Testis (tissue), 5 donors: ENCODE measurements around the gene TTL. TPM values are rescaled to one million over a fixed set of nuclear protein-coding genes. Genes with fewer than 3 reads are reported as not detected.
"Not testable (repeated sequence)": the region's sequence is repeated elsewhere in the genome, so short reads cannot be mapped to it uniquely, and the experiment has no call there.

Experiments used
- DNase-seq: peaks from one replicate; pipeline ENCODE4 v3.0.0-alpha.2; 2019
- H3K27ac ChIP-seq, 2 donors: fragments of 200-600 bp; sonication (generic); one replicate each; pipeline ENCODE4 v1.5.1; 2019
- H3K27me3 ChIP-seq: fragments of 200-600 bp; sonication (generic); one replicate; pipeline ENCODE4 v1.5.1; 2019
- H3K36me3 ChIP-seq: fragments of 200-600 bp; sonication (generic); one replicate; pipeline ENCODE4 v1.5.1; 2017; ENCODE audit warnings: low read depth; ENCODE audit errors: missing control alignments
- H3K4me1 ChIP-seq: fragments of 200-600 bp; sonication (generic); one replicate; pipeline ENCODE4 v1.5.1; 2019
- H3K4me3 ChIP-seq, 2 donors: fragments of 200-600 bp; sonication (generic); one replicate each; pipeline ENCODE4 v1.5.1; 2017 to 2019
- H3K9me3 ChIP-seq: fragments of 200-600 bp; sonication (generic); one replicate; pipeline ENCODE4 v1.5.1; 2017
- POLR2A ChIP-seq: fragments of 450-650 bp; IDR thresholded peaks from one replicate; pipeline ENCODE4 v1.6.1; 2017; ENCODE audit warnings: antibody characterized with exemption, mild to moderate bottlenecking, moderate library complexity
- WGBS, 2 donors: methylation state at CpG; one replicate each; pipeline ENCODE4 v1.1.5; 2018; 5-methylcytosine and 5-hydroxymethylcytosine counted together
- intact Hi-C: fragments of 100-400 bp; cut with DNase I; formaldehyde crosslinking; loops from one replicate; pipeline ENCODE4 v1.15.1; 2023; ENCODE audit warnings: low total_unique reads
- long read RNA-seq, 2 donors: transcript quantifications; one replicate each; lab custom pipeline, GENCODE V29; 2026
- polyA plus RNA-seq: library from polyadenylated mRNA; stranded (reverse); fragments of 350-450 nt; fragmentation: Illumina TruSeq; extraction: RNeasy Lipid Tissue Mini Kit (QIAGEN cat#74804); gene quantifications from one replicate; pipeline ENCODE4 v1.2.3, GENCODE V29; 2014; ENCODE audit warnings: low read depth, low replicate concordance; ENCODE audit not compliant: insufficient read depth
- total RNA-seq, 2 donors: library from RNA; depleted of rRNA; stranded (reverse); fragments of >200 nt; gene quantifications; one replicate each; pipeline ENCODE4 v1.2.3, GENCODE V29; 2016
- TF ChIP-seq, protein P1 (sequence below), 3 experiments: fragments of 450-650 bp in 2 of 3; fragments of 200-600 bp in 1 of 3; sonication (generic) in 1 of 3; IDR thresholded peaks; one replicate each; pipeline ENCODE4 v1.5.1; 2016 to 2019; ENCODE audit warnings: antibody characterized with exemption in 3 of 3, mild to moderate bottlenecking in 2 of 3, moderate library complexity in 1 of 3

The TTL gene
- total RNA-seq (10 to 100 TPM; 11.4 to 14.3 TPM), polyA plus RNA-seq (12.2 TPM)
- long read RNA-seq, donor 1, full-length matches to known transcripts, result 7 of 7 reads
- long read RNA-seq, donor 1, partial matches to known transcripts, result 0 of 7 reads
- long read RNA-seq, donor 1, other reads (novel, unspliced or antisense), result 0 of 7 reads
- long read RNA-seq, donor 2, full-length matches to known transcripts, result 3 of 3 reads
- long read RNA-seq, donor 2, partial matches to known transcripts, result 0 of 3 reads
- long read RNA-seq, donor 2, other reads (novel, unspliced or antisense), result 0 of 3 reads

DNA sequence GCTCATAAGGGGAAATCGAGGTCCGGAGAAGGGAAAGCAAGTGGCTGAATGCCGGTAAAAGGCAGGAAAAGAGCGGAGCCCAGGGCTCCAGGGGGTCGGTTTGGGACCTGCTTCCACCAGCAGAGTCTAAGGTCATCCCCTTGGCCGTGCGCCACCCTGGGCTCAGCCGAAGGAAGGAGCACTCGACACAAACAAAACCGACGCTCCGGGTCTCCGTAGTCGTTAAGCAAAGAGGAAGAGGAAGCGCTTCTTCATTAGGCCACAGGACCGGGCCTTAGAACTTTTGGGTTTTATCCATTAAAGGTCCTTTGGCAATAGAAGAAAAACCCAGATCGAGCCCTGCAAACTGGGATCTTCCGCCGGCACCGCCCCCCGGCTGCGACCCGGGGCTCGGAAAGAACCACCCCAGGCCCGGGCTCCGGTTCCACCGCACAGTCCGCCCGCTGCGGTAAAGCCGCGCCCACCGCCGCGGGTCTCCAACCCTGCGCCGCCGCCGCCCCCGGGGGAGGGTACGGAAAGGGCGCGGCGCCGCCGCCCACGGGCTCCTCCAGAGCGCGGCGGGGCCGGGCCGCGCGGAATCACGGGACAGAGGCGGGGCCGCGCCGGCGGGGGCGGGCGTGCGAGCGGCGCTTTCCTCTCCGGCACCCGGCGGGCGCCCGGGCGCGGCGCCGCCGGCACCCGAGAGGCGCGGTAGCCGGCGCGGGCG lies at the start of gene TTL:
TSS of gene TTL (plus strand) at position 629 of the 706 bp plus-strand sequence. CDS start 189 bp downstream, outside the sequence.
- intact Hi-C loops, result no loop called here
- 0 to 1% methylated on average over 15 to 46 of the region's 82 CpGs for WGBS, 2 donors

DNA sequence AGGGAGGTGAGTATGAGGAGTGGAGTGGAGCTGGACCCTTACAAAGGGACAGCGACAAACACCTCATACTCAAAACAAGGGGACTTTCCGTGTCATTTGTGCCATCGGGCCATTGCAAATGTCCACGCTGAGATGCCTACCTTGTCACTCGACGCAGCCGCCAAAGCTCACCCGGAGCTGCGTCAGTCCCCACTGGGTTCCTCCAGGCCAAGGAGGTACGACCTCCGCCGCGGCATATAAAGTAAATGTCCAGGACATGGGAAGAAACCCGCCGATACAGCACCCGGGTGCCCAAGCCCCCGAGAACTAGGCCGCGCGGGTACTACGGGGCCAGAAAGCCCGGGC lies 49.6 kb upstream of the TTL start:
- not testable (repeated sequence) for H3K9me3 ChIP-seq, H3K27me3 ChIP-seq, DNase-seq, H3K36me3 ChIP-seq, H3K4me1 ChIP-seq
- 25 to 37% methylated on average over 9 to 21 of the region's 22 CpGs for WGBS, 2 donors
- intact Hi-C loops, result loop anchor here (10.0 kb wide), 1 partner anchor 168 kb away; no protein-coding TSS in a partner anchor
- Histone ChIP-seq H3K27ac (peak overlapping the region; percentile 63 to 87), H3K4me3 (peak overlapping the region; percentile 57 to 62)

More for the DNA sequence above, at the start of gene TTL:
- Histone ChIP-seq H3K4me3 (peak within 1 kb of the TSS; percentile 75 to 90), H3K4me1 (peaks cover 7% of the 10 kb centered on the region), H3K27me3 (no peaks in the 10 kb centered on the region), H3K9me3 (no peaks in the 10 kb centered on the region), H3K36me3 (no peaks in the 10 kb centered on the region), H3K27ac (peak within 1 kb of the TSS; percentile 86 to 87)
- TF ChIP-seq, protein P1, sequence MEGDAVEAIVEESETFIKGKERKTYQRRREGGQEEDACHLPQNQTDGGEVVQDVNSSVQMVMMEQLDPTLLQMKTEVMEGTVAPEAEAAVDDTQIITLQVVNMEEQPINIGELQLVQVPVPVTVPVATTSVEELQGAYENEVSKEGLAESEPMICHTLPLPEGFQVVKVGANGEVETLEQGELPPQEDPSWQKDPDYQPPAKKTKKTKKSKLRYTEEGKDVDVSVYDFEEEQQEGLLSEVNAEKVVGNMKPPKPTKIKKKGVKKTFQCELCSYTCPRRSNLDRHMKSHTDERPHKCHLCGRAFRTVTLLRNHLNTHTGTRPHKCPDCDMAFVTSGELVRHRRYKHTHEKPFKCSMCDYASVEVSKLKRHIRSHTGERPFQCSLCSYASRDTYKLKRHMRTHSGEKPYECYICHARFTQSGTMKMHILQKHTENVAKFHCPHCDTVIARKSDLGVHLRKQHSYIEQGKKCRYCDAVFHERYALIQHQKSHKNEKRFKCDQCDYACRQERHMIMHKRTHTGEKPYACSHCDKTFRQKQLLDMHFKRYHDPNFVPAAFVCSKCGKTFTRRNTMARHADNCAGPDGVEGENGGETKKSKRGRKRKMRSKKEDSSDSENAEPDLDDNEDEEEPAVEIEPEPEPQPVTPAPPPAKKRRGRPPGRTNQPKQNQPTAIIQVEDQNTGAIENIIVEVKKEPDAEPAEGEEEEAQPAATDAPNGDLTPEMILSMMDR (IDR thresholded peaks at IDR 0.05), result no peak
- no peak for TF ChIP-seq POLR2A
- peak; percentile 77 for DNase-seq

DNA sequence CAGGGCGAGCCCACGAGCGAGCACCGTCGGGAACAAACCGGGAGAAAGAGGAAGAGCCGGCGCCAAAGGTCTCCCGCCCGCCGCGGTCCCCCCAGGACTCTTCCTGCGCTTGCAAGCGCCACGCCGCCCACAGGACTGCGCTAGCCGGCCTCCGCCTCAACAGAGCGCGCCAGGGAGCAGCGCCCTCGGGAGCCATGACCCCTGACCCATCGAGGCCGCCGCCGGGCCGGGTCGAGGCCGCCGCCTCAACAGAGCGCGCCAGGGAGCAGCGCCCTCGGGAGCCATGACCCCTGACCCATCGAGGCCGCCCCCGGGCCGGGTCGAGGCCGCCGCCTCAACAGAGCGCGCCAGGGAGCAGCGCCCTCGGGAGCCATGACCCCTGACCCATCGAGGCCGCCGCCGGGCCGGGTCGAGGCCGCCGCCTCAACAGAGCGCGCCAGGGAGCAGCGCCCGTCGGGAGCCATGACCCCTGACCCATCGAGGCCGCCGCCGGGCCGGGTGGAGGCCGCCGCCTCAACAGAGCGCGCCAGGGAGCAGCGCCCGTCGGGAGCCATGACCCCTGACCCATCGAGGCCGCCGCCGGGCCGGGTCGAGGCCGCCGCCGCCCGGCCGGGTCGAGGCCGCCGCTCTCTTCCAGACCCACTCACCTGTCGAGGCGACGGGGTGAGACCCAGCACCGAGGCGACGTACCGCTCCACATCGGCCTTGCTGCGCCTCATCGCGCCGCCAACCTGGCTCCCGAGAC lies 49.0 kb upstream of the TTL start:
- not testable (repeated sequence) for H3K27me3 ChIP-seq, H3K9me3 ChIP-seq, H3K36me3 ChIP-seq, H3K4me1 ChIP-seq
- Histone ChIP-seq H3K4me3 (peak overlapping the region; percentile 57 to 62), H3K27ac (peak overlapping the region; percentile 63 to 87)
- DNase-seq, result peak; percentile 25
- 17% methylated on average over 24 of the region's 98 CpGs; no CpG with 5 or more reads in 1 of the 2 donors for WGBS, 2 donors
- intact Hi-C loops, result loop anchor here (10.0 kb wide), 1 partner anchor 168 kb away; no protein-coding TSS in a partner anchor

DNA sequence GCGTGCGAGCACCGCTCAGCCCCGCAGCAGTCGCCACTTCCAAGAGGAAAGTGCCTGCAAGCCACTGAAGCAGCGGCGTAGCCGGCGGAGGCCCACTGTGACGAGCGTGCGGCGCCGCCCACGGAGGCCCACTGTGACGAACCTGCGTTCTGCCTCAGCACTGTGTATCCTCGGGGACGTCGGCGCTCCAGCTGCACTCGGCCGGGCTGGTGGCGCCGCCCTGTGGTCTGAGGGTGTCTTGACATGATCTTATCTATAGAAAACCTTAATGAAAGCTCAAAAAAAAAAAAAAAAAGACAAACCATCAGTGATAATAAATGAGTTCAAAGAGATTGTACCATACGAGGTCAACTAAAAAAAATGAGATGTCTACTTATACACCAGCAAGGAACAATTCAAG lies 48.5 kb upstream of the TTL start, which contains the start of gene RGPD8:
TSS of gene RGPD8 (minus strand) at position 166 of the 400 bp plus-strand sequence. CDS start 192 bp downstream, outside the sequence.
- Histone ChIP-seq H3K4me3 (peak within 1 kb of the TSS; percentile 57 to 62), H3K27ac (peak within 1 kb of the TSS; percentile 63 to 87)
- DNase-seq, result peak; percentile 94
- intact Hi-C loops, result loop anchor here (10.0 kb wide), 1 partner anchor 169 kb away; no protein-coding TSS in a partner anchor
- H3K36me3 ChIP-seq, H3K27me3 ChIP-seq, H3K9me3 ChIP-seq, H3K4me1 ChIP-seq: not testable (repeated sequence)
- TF ChIP-seq, protein P1 (IDR thresholded peaks at IDR 0.05), result peak; percentile 4 to 47 (median 47)
- 0 to 1% methylated on average over 2 to 10 of the region's 26 CpGs for WGBS, 2 donors

DNA sequence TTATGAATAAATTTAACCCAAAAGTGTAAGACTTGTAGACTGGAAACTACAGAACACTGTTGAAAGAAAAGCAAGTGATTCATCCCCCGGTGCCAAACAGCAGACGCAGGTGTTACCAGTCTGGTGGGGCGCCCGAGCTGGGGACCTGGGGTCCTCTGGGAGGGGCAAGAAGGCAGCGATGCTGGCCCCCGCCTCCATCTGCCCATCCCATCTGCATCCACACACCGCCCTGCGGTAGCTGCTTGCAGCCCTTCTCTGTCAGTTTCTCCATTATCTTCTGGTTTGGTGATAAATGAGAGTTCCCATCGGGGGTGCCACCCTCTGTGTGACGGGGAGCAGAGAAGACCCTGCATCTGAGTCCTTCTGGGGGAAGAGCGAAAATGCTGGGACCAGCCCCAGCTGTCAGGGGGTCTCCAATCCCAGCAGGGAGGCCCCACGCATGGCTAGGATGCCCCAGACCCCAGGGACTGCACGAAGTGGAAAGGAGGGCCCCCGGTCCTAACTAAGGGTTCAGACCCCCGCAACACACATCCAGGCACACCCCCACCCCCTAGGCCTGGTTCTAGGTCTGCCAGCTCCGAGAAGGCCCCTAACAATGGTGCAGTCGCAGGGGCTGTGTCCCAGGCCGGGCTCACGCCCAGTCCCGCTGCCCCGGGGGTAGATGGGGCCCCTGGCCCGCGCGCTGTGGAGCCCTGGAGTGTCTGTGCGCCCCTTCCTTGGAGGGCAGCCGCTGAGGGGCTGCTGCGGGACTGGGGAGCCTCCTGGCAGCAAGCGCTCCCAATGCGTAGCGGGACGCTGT lies 47.8 kb upstream of the TTL start:
- no peak for DNase-seq
- TF ChIP-seq, protein P1 (IDR thresholded peaks at IDR 0.05), result no peak
- no peak for TF ChIP-seq POLR2A
- Histone ChIP-seq H3K27ac (no peak overlapping the region), H3K4me3 (peak overlapping the region in 1 of 2 donors; percentile 13), H3K27me3 (no peaks in the 10 kb centered on the region), H3K9me3 (no peaks in the 10 kb centered on the region), H3K36me3 (no peaks in the 10 kb centered on the region), H3K4me1 (no peaks in the 10 kb centered on the region)
- intact Hi-C loops, result loop anchor here (10.0 kb wide), 1 partner anchor 169 kb away; no protein-coding TSS in a partner anchor
- WGBS, 2 donors, result 30 to 59% methylated on average over 8 to 30 of the region's 31 CpGs

DNA sequence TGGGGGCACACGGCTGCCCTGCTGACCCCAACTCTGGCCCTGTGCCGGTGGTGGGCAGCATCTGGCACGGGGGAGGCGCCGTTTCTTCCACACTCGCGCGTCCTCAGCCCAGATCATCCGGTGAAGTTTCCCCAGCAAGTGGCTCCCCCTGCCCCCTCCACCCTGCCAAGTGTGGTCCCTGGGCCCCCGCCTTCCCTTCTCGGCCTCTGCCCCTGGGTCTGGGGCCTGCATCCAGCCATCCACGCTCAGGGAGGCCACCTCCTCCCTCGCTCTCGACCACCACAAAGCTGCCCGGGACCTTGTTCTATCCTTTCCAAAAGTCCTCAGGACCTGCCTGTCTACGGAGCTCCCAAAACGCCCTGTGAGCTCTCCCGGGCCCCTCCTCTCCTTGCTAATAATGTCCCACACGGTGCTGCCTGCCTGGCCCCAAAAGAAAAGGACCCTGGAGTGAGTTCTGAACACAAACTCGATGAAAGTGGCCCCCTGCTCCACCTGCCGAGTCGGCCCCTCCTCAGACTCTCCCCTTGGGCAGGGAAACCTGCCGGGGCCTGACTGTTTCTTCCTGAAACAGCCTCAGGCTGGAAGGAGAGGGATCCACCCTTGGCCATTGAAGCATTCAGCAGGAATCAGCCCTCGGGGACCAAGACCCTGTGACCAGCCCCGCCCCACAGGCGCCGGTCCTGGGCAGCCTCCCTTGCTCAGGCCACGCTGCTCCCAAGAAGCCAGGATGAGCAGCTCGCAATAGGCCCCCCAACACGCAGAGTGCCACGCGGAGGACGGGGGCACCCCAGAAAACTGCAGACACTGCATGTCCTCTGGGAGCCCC lies 46.9 kb upstream of the TTL start:
- DNase-seq, H3K27me3 ChIP-seq: not testable (repeated sequence)
- intact Hi-C loops, result loop anchor here (10.0 kb wide), 1 partner anchor 170 kb away; no protein-coding TSS in a partner anchor

More for the DNA sequence above, 46.9 kb upstream of the TTL start:
- H3K36me3 ChIP-seq, H3K27ac ChIP-seq, H3K9me3 ChIP-seq, H3K4me1 ChIP-seq: not testable (repeated sequence)
- H3K4me3 ChIP-seq, result peak overlapping the region in 1 of 2 donors; percentile 13
- WGBS, 2 donors, result 33 to 58% methylated on average over 10 to 33 of the region's 33 CpGs
